ENCODE data around the gene DDX1. TPM values are rescaled to one million over a fixed set of nuclear protein-coding genes. Genes with fewer than 3 reads are reported as not detected.
A peak's percentile ranks its signal among the peaks of the same experiment; 100 is the strongest.

The DDX1 gene
- total and polyA plus RNA-seq, 2 of the 4 experiments (the other 2 are of a cell fraction), result 73.6 to 74.9 TPM

- dilution Hi-C loops (cut with HindIII; ENCODE audit: low sequenced_read_pairs, unreplicated experiment), result no loop called here
- Histone ChIP-seq H3K27me3 (ENCODE audit: control insufficient read depth, insufficient read depth, low read length) (no peaks in the 10 kb centered on the region; the same call in 1 of the 2 replicates), H2BK15ac (ENCODE audit: low read depth, low read length) (no peak overlapping the region), H3K4me1 (ENCODE audit: control insufficient read depth, insufficient read depth, low read length) (peaks cover 2% of the 10 kb centered on the region; the same call in 1 of the 2 replicates), H3K4ac (ENCODE audit: low read depth, low read length) (no peak overlapping the region), H3K4me3 (ENCODE audit: insufficient read depth, low read depth, low read length) (no peak overlapping the region), H3K27ac (ENCODE audit: insufficient read depth, low read length) (no peak overlapping the region), H3K79me1 (ENCODE audit: low read depth in 1 of 2, low read length in 2 of 2) (no peaks in the 10 kb centered on the region), H2BK120ac (ENCODE audit: low read depth, low read length) (no peak overlapping the region), H2AK5ac (ENCODE audit: low read depth, low read length) (no peak overlapping the region), H4K91ac (ENCODE audit: insufficient read depth, low read depth, low read length) (no peak overlapping the region), H3K56ac (ENCODE audit: extremely low read depth, insufficient read depth, low read length) (no peak overlapping the region), H3K9ac (ENCODE audit: low read depth, low read length) (no peak overlapping the region), H3K9me1 (ENCODE audit: insufficient read depth, low read length) (no peaks in the 10 kb centered on the region), H2BK5ac (ENCODE audit: low read depth, low read length, poor library complexity, severe bottlenecking) (no peak overlapping the region), H4K20me1 (ENCODE audit: insufficient read depth, low read length) (no peaks in the 10 kb centered on the region), H3K4me2 (ENCODE audit: low read depth, low read length) (no peak overlapping the region), H4K8ac (ENCODE audit: low read depth in 2 of 2, low read length in 2 of 2) (no peak overlapping the region), H2AFZ (replicated peaks; ENCODE audit: low read length, poor library complexity) (no peak overlapping the region), H3K18ac (ENCODE audit: low read depth, low read length) (no peak overlapping the region), H3K23ac (ENCODE audit: low read depth, low read length) (no peak overlapping the region), H3K9me3 (ENCODE audit: control insufficient read depth, insufficient read depth, low read length) (no peaks in the 10 kb centered on the region; the same call in 1 of the 2 replicates), H2BK20ac (ENCODE audit: low read depth, low read length) (no peak overlapping the region), H2AK9ac (replicated peaks; ENCODE audit: low read depth, low read length, poor library complexity) (no peak overlapping the region), H4K5ac (ENCODE audit: low read depth, low read length) (no peak overlapping the region), H3K14ac (replicated peaks; ENCODE audit: low read depth, low read length) (no peak overlapping the region), H3K36me3 (ENCODE audit: control insufficient read depth, insufficient read depth, low read length) (peaks cover 6% of the 10 kb centered on the region)
- CTCF ChIA-PET, result no interaction called here
- TF ChIP-seq NFE2L2 (IDR thresholded peaks at IDR 0.05; ENCODE audit: low read depth, low read length) (peak; percentile 72), RAD21 (IDR thresholded peaks at IDR 0.05; ENCODE audit: low read length) (no peak), USF2 (IDR thresholded peaks at IDR 0.05; ENCODE audit: low read depth, low read length) (peak; percentile 17; the same call in 1 of the 2 replicates)
- POLR2A ChIA-PET (ENCODE audit: unreplicated experiment), result no interaction called here
- ATAC-seq (ENCODE audit: low read depth) (peak; percentile 28; the same call in 1 of the 2 replicates), DNase-seq (peak; percentile 71)
- no TSS peak for BruUV-seq (replicated peaks)
- intact Hi-C loops (cut with micrococcal nuclease), result loop anchor here (5.0 kb wide), 1 partner anchor 849 kb away; no protein-coding TSS in a partner anchor
- in situ Hi-C loops (cut with MboI; ENCODE audit: low sequenced_read_pairs), result loop anchor here (5.0 to 10.0 kb wide), 2 partner anchors 969 to 1116 kb away; no protein-coding TSS in a partner anchor
Measured at GRCh38 chr2:15638720-15639119, 47.1 kb downstream of the DDX1 start.

All from IMR-90 (cell line).